ENCODE results near the gene LYPD5. TPM values are rescaled to one million over a fixed set of nuclear protein-coding genes. Genes with fewer than 3 reads are reported as not detected.

The LYPD5 gene
- total and polyA plus RNA-seq, 2 of the 8 experiments (the other 6 are each of a cell fraction or from before 2014, with no cell fraction given): 0.74 to 4.3 TPM

GRCh38 chr19:43779147-43779819, 23.0 kb downstream of the LYPD5 start:
- WGBS, 2 experiments (ENCODE audit: extremely low coverage in 1 of 2, insufficient coverage in 1 of 2, insufficient read length in 1 of 2, insufficient replicate concordance in 2 of 2, low coverage in 1 of 2, low lambda C conversion rate in 2 of 2, missing lambda C conversion rate in 1 of 2): 85% methylated on average over 16 of the region's 16 CpGs; no CpG with 5 or more reads in 1 of the 2 experiments
- CTCF ChIA-PET (ENCODE audit: partially characterized antibody): interaction anchor here (0.6 to 37.0 kb wide), 8 partner anchors 18 to 117 kb away, joined by 3 to 703 read pairs (median 3); partner anchors contain the start of gene SMG9
- H2BK20ac ChIP-seq (ENCODE audit: low read length): no peak overlapping the region
- H3K4me2 ChIP-seq (ENCODE audit: insufficient read depth in 1 of 2, low read depth in 2 of 2, low read length in 2 of 2): no peak overlapping the region
- FAIRE-seq (no peak), DNase-seq (ENCODE audit: low read depth in 1 of 2, low spot score in 2 of 2) (no peak)
- no peak overlapping the region for H3K9ac ChIP-seq (replicated peaks in 1 of 4; ENCODE audit: extremely low read depth in 1 of 4, low read depth in 3 of 4, low read length in 3 of 4)
- no peak overlapping the region for H2AFZ ChIP-seq (ENCODE audit: low read length)
- H2BK15ac ChIP-seq (ENCODE audit: low read length): no peak overlapping the region
- peaks cover 0 to 4% of the 10 kb centered on the region in 2 experiments for H4K20me1 ChIP-seq (replicated peaks in 1 of 2; ENCODE audit: control insufficient read depth in 1 of 2, insufficient read depth in 2 of 2, low read length in 2 of 2)
- POLR2A ChIA-PET (ENCODE audit: partially characterized antibody): interaction anchor here (1.0 kb wide), 1 partner anchor 23 kb away, joined by 3 read pairs; no protein-coding TSS in a partner anchor
- H3K4ac ChIP-seq (replicated peaks; ENCODE audit: insufficient read length, low read depth, low read length): no peak overlapping the region
- no peak overlapping the region for H2BK12ac ChIP-seq (ENCODE audit: low read depth, low read length)
- no peak overlapping the region for H3K27ac ChIP-seq (ENCODE audit: low read depth, low read length)
- peak overlapping the region; percentile 9; the same call in 1 of the 2 replicates for H4K8ac ChIP-seq (ENCODE audit: extremely low read depth, insufficient read depth, low read length)
- no peak overlapping the region for H3K23ac ChIP-seq (ENCODE audit: insufficient read length)
- no peak overlapping the region for H4K5ac ChIP-seq (ENCODE audit: insufficient read length, low read depth, low read length)
- H2BK5ac ChIP-seq (ENCODE audit: low read depth, low read length): 0 out of 2 replicates have a peak overlapping the region, but pooled peaks have one; percentile 8
- peaks cover 0 to 13% (median 6%) of the 10 kb centered on the region in 4 experiments; a peak in 6 of 7 replicates for H3K4me1 ChIP-seq (replicated peaks in 1 of 4; ENCODE audit: control insufficient read depth in 3 of 4, insufficient read depth in 4 of 4, low read length in 3 of 4)
- no peak overlapping the region for H4K91ac ChIP-seq (replicated peaks; ENCODE audit: insufficient read length, low read length)
- no peak overlapping the region for H3K56ac ChIP-seq (replicated peaks; ENCODE audit: insufficient read length, low read depth, low read length)
- H3K9me3 ChIP-seq (ENCODE audit: insufficient read depth in 2 of 2, low read depth in 1 of 2, low read length in 1 of 2): no peaks in the 10 kb centered on the region
- H2BK120ac ChIP-seq (replicated peaks; ENCODE audit: low read depth, low read length): no peak overlapping the region
- H3K14ac ChIP-seq (ENCODE audit: insufficient read length): no peak overlapping the region
- H2AK5ac ChIP-seq (ENCODE audit: low read depth, low read length): no peak overlapping the region
- H3K79me2 ChIP-seq (ENCODE audit: control insufficient read depth in 1 of 2, insufficient read depth in 2 of 2, low read length in 2 of 2): no peaks in the 10 kb centered on the region
- H3K79me1 ChIP-seq (ENCODE audit: low read depth, low read length): no peaks in the 10 kb centered on the region; the same call in 1 of the 2 replicates
- H3K36me3 ChIP-seq (ENCODE audit: control insufficient read depth in 2 of 4, insufficient read depth in 4 of 4, low read length in 3 of 4): no peaks in the 10 kb centered on the region
- H3K4me3 ChIP-seq (ENCODE audit: extremely low read depth in 1 of 4, insufficient read depth in 2 of 4, low read depth in 3 of 4, low read length in 4 of 4): no peak overlapping the region
- no peak overlapping the region for H3K18ac ChIP-seq (ENCODE audit: extremely low read depth, low read length)
- H3K27me3 ChIP-seq (replicated peaks in 1 of 4; ENCODE audit: control insufficient read depth in 3 of 4, extremely low read depth in 1 of 4, insufficient read depth in 3 of 4, low read length in 3 of 4): peaks cover 0 to 7% (median 5%) of the 10 kb centered on the region in 4 experiments; a peak in 5 of 7 replicates
- peaks cover 6% of the 10 kb centered on the region; the same call in 1 of the 2 replicates for H3K23me2 ChIP-seq (ENCODE audit: low read depth, low read length)
- TF ChIP-seq MAFK (IDR thresholded peaks at IDR 0.05; ENCODE audit: low read depth, low read length): no peak
- no peak for TF ChIP-seq JUND (IDR thresholded peaks at IDR 0.05; ENCODE audit: low read length)
- TF ChIP-seq SIRT6 (IDR thresholded peaks at IDR 0.05; ENCODE audit: low read length): no peak
- TF ChIP-seq HDAC2 (IDR thresholded peaks at IDR 0.05; ENCODE audit: borderline replicate concordance in 1 of 2, low read depth in 2 of 2, low read length in 2 of 2): no peak
- no peak for TF ChIP-seq CHD1 (IDR thresholded peaks at IDR 0.05; ENCODE audit: low read depth, low read length)
- TF ChIP-seq USF2 (IDR thresholded peaks at IDR 0.05; ENCODE audit: low read length): no peak
- no peak for TF ChIP-seq RNF2 (IDR thresholded peaks at IDR 0.05; ENCODE audit: borderline replicate concordance, low read depth, low read length, missing control alignments, poor library complexity, severe bottlenecking)
- no peak for TF ChIP-seq SIX5 (IDR thresholded peaks at IDR 0.05; ENCODE audit: low read depth, low read length)
- no peak for TF ChIP-seq CTBP2 (IDR thresholded peaks at IDR 0.05; ENCODE audit: borderline replicate concordance, insufficient read depth, insufficient read length, low read length)
- no peak for TF ChIP-seq TBP (IDR thresholded peaks at IDR 0.05; ENCODE audit: low read depth, low read length)
- no peak for TF ChIP-seq JUN (IDR thresholded peaks at IDR 0.05; ENCODE audit: low read depth, low read length)
